KMS-11 (cell line): ENCODE data around the gene RMI2.

Experiments
- H2AFZ ChIP-seq: fragments of 200-600 bp; sonication (generic); 2 replicates; pipeline ENCODE4 v1.6.1; 2016; ENCODE audit warnings: antibody characterized with exemption, mixed run types, low read depth
- H3K27ac ChIP-seq: fragments of 200-600 bp; sonication (generic); 2 replicates; pipeline ENCODE4 v1.6.1; 2016; ENCODE audit warnings: mild to moderate bottlenecking, mixed run types
- H3K27me3 ChIP-seq: fragments of 200-600 bp; sonication (generic); 2 replicates; pipeline ENCODE4 v1.6.1; 2017; ENCODE audit warnings: mild to moderate bottlenecking, low read depth, mixed run types, moderate library complexity; ENCODE audit not compliant: insufficient read depth
- H3K36me3 ChIP-seq: fragments of 200-600 bp; sonication (generic); 2 replicates; pipeline ENCODE4 v1.6.1; 2017; ENCODE audit warnings: mild to moderate bottlenecking, mixed run types; ENCODE audit not compliant: insufficient read depth
- H3K4me1 ChIP-seq: fragments of 200-600 bp; sonication (generic); 2 replicates; pipeline ENCODE4 v1.6.1; 2016; ENCODE audit warnings: mild to moderate bottlenecking, low read depth, mixed run types; ENCODE audit not compliant: poor library complexity, severe bottlenecking
- H3K4me2 ChIP-seq: fragments of 200-600 bp; sonication (generic); 2 replicates; pipeline ENCODE4 v1.7.0; 2016; ENCODE audit warnings: mild to moderate bottlenecking, mixed run types
- H3K4me3 ChIP-seq: fragments of 200-600 bp; sonication (generic); IDR thresholded peaks from 2 replicates; pipeline ENCODE4 v1.6.1; 2017; ENCODE audit warnings: low read depth, low read length, mixed read lengths; ENCODE audit not compliant: insufficient read depth
- H3K79me2 ChIP-seq: fragments of 200-600 bp; sonication (generic); 2 replicates; pipeline ENCODE4 v1.6.1; 2016; ENCODE audit warnings: low read depth, mixed run types; ENCODE audit not compliant: insufficient read depth
- H3K9ac ChIP-seq: fragments of 200-600 bp; sonication (generic); 2 replicates; pipeline ENCODE4 v1.6.1; 2016; ENCODE audit warnings: mild to moderate bottlenecking, mixed run types
- H4K20me1 ChIP-seq: fragments of 200-600 bp; sonication (generic); 2 replicates; pipeline ENCODE4 v1.6.1; 2016; ENCODE audit warnings: mild to moderate bottlenecking, mixed run types; ENCODE audit not compliant: insufficient read depth
- CTCF ChIP-seq: fragments of 200-600 bp; sonication (generic); conservative IDR thresholded peaks from 2 replicates; pipeline ENCODE4 v1.6.1; 2017; ENCODE audit warnings: low read depth, mild to moderate bottlenecking, antibody characterized with exemption, low read length, moderate library complexity, mixed read lengths

Gene RMI2

GRCh38 chr16:11389631-11390565 lies 44.6 kb downstream of the RMI2 start:
- no peak overlapping the region for H3K9ac ChIP-seq
- no peaks in the 10 kb centered on the region for H3K36me3 ChIP-seq
- H4K20me1 ChIP-seq = no peaks in the 10 kb centered on the region
- H3K4me3 ChIP-seq = no peak overlapping the region
- H3K4me2 ChIP-seq = no peak overlapping the region
- no peak for TF ChIP-seq CTCF
- no peak overlapping the region for H2AFZ ChIP-seq
- H3K79me2 ChIP-seq = no peaks in the 10 kb centered on the region
- no peak overlapping the region for H3K27ac ChIP-seq
- no peaks in the 10 kb centered on the region for H3K4me1 ChIP-seq
- H3K27me3 ChIP-seq = no peaks in the 10 kb centered on the region

- Histone ChIP-seq H4K20me1 (no peaks in the 10 kb centered on the region), H3K36me3 (no peaks in the 10 kb centered on the region), H3K79me2 (no peaks in the 10 kb centered on the region), H2AFZ (no peak overlapping the region), H3K9ac (no peak overlapping the region), H3K4me2 (no peak overlapping the region), H3K27me3 (no peaks in the 10 kb centered on the region), H3K4me3 (no peak overlapping the region), H3K4me1 (no peaks in the 10 kb centered on the region), H3K27ac (no peak overlapping the region)
- TF ChIP-seq CTCF = no peak
Measured at GRCh38 chr16:11390573-11391495, 45.6 kb downstream of the RMI2 start.

GRCh38 chr16:11391576-11391975 lies 46.3 kb downstream of the RMI2 start:
- Histone ChIP-seq H3K4me3 (no peak overlapping the region), H2AFZ (no peak overlapping the region), H4K20me1 (no peaks in the 10 kb centered on the region), H3K36me3 (no peaks in the 10 kb centered on the region), H3K4me1 (peaks cover 5% of the 10 kb centered on the region), H3K9ac (no peak overlapping the region), H3K4me2 (no peak overlapping the region), H3K79me2 (no peaks in the 10 kb centered on the region), H3K27me3 (no peaks in the 10 kb centered on the region), H3K27ac (no peak overlapping the region)
- TF ChIP-seq CTCF = no peak

GRCh38 chr16:11392041-11392581 lies 46.9 kb downstream of the RMI2 start:
- no peak overlapping the region for H3K4me3 ChIP-seq
- H4K20me1 ChIP-seq = no peaks in the 10 kb centered on the region
- H2AFZ ChIP-seq = no peak overlapping the region
- H3K79me2 ChIP-seq = no peaks in the 10 kb centered on the region
- H3K27ac ChIP-seq = no peak overlapping the region
- H3K27me3 ChIP-seq = no peaks in the 10 kb centered on the region
- H3K4me2 ChIP-seq = no peak overlapping the region
- no peak for TF ChIP-seq CTCF
- peaks cover 5% of the 10 kb centered on the region for H3K4me1 ChIP-seq
- no peak overlapping the region for H3K9ac ChIP-seq
- H3K36me3 ChIP-seq = no peaks in the 10 kb centered on the region
